HG03460 (cell line): Measurements from ENCODE around the gene EEF1AKMT2.
"Not testable (repeated sequence)": the region's sequence is repeated elsewhere in the genome, so short reads cannot be mapped to it uniquely, and the experiment has no call there.

Experiments used
- ATAC-seq: cut with Tn5 transposase; IDR thresholded peaks from one replicate; pipeline ENCODE4 v1.9.1; 2021; ENCODE audit not compliant: unreplicated experiment

EEF1AKMT2 gene

GRCh38 chr10:124791547-124792348 lies at the start of gene EEF1AKMT2:
Gene EEF1AKMT2 (minus strand): TSS chr10:124791887. CDS start chr10:124791833, 54 bp downstream.
- ATAC-seq = peak; percentile 76

GRCh38 chr10:124837687-124838086 lies 46.0 kb upstream of the EEF1AKMT2 start:
- ATAC-seq = no peak

- ATAC-seq = no peak
These were observed 39.4 kb upstream of the EEF1AKMT2 start for GRCh38 chr10:124831116-124831515.

- no peak for ATAC-seq
These were observed 38.8 kb upstream of the EEF1AKMT2 start for GRCh38 chr10:124830445-124830844.

- ATAC-seq = no peak
These were observed 37.9 kb upstream of the EEF1AKMT2 start for GRCh38 chr10:124829447-124830115.

- ATAC-seq = no peak
These were observed 35.8 kb upstream of the EEF1AKMT2 start for GRCh38 chr10:124827474-124827873.

- no peak for ATAC-seq
These were observed 34.6 kb upstream of the EEF1AKMT2 start for GRCh38 chr10:124826262-124826661.

GRCh38 chr10:124825702-124826101 lies 34.0 kb upstream of the EEF1AKMT2 start:
- no peak for ATAC-seq

- not testable (repeated sequence) for ATAC-seq
These were observed 33.2 kb upstream of the EEF1AKMT2 start for GRCh38 chr10:124824932-124825331.

- ATAC-seq = no peak
These were observed 32.8 kb upstream of the EEF1AKMT2 start for GRCh38 chr10:124824507-124824906.

- no peak for ATAC-seq
These were observed 29.8 kb upstream of the EEF1AKMT2 start for GRCh38 chr10:124821520-124821919.

- ATAC-seq = no peak
These were observed 28.4 kb upstream of the EEF1AKMT2 start for GRCh38 chr10:124820121-124820520.

GRCh38 chr10:124802313-124802675 lies 10.6 kb upstream of the EEF1AKMT2 start:
- peak; percentile 43 for ATAC-seq

- ATAC-seq = no peak
These were observed 7.5 kb upstream of the EEF1AKMT2 start for GRCh38 chr10:124799211-124799610.

GRCh38 chr10:124798781-124799180 lies 7.1 kb upstream of the EEF1AKMT2 start:
- no peak for ATAC-seq

GRCh38 chr10:124798364-124798763 lies 6.7 kb upstream of the EEF1AKMT2 start:
- no peak for ATAC-seq

- ATAC-seq = no peak
These were observed 1.3 kb upstream of the EEF1AKMT2 start for GRCh38 chr10:124792998-124793352.

GRCh38 chr10:124782900-124783299 lies 8.8 kb downstream of the EEF1AKMT2 start:
- not testable (repeated sequence) for ATAC-seq

- no peak for ATAC-seq
These were observed 22.9 kb downstream of the EEF1AKMT2 start for GRCh38 chr10:124768791-124769190.

- no peak for ATAC-seq
These were observed 26.4 kb downstream of the EEF1AKMT2 start for GRCh38 chr10:124765256-124765655.

- no peak for ATAC-seq
These were observed 28.4 kb downstream of the EEF1AKMT2 start for GRCh38 chr10:124763267-124763666.

GRCh38 chr10:124762281-124762680 lies 29.4 kb downstream of the EEF1AKMT2 start:
- no peak for ATAC-seq
